Liver (tissue), 9 donors: Measurements from ENCODE around the gene ABHD6. TPM values are rescaled to one million over a fixed set of nuclear protein-coding genes. Genes with fewer than 3 reads are reported as not detected.

Experiments
- DNase-seq: peaks from one replicate; pipeline ENCODE4 v3.0.0-alpha.2; 2017; ENCODE audit warnings: low spot score
- H3K27ac ChIP-seq, 2 donors: one replicate each; pipeline ENCODE4 v1.7.0; 2013; ENCODE audit warnings: inconsistent platforms in 2 of 2, low read length in 2 of 2, control low read depth in 1 of 2, low read depth in 1 of 2, mild to moderate bottlenecking in 1 of 2
- H3K27me3 ChIP-seq, 4 donors: one replicate each; pipeline versions ENCODE4 v1.6.1 to v1.7.0; 2013; ENCODE audit warnings: low read length in 3 of 4, inconsistent platforms in 1 of 4, mild to moderate bottlenecking in 1 of 4, moderate library complexity in 1 of 4; ENCODE audit not compliant: control insufficient read depth in 4 of 4, insufficient read depth in 4 of 4
- H3K36me3 ChIP-seq, 4 donors: one replicate each; pipeline versions ENCODE4 v1.6.1 to v1.7.0; 2013; ENCODE audit warnings: low read length in 3 of 4, mild to moderate bottlenecking in 3 of 4, low read depth in 1 of 4, moderate library complexity in 1 of 4; ENCODE audit not compliant: control insufficient read depth in 4 of 4, insufficient read depth in 3 of 4
- H3K4me1 ChIP-seq, 4 donors: one replicate each; pipeline versions ENCODE4 v1.6.1 to v1.7.0; 2013; ENCODE audit warnings: low read length in 3 of 4, mild to moderate bottlenecking in 3 of 4, moderate library complexity in 1 of 4; ENCODE audit not compliant: control insufficient read depth in 4 of 4, insufficient read depth in 4 of 4
- H3K4me3 ChIP-seq, 3 donors: one replicate each; pipeline versions ENCODE4 v1.6.1 to v1.7.0; 2013; ENCODE audit warnings: low read length in 3 of 3, control low read depth in 1 of 3, low read depth in 1 of 3, mild to moderate bottlenecking in 1 of 3
- H3K9ac ChIP-seq, 2 donors: one replicate each; pipeline ENCODE4 v1.7.0; 2013; ENCODE audit warnings: low read length in 2 of 2, mild to moderate bottlenecking in 2 of 2, moderate library complexity in 2 of 2, control low read depth in 1 of 2, low read depth in 1 of 2
- H3K9me3 ChIP-seq, 4 donors: one replicate each; pipeline versions ENCODE4 v1.6.1 to v1.7.0; 2013; ENCODE audit warnings: low read length in 3 of 4; ENCODE audit not compliant: control insufficient read depth in 4 of 4
- ATF3 ChIP-seq: IDR thresholded peaks from 2 replicates; pipeline ENCODE4 v1.6.1; 2016; ENCODE audit warnings: antibody characterized with exemption
- CTCF ChIP-seq: fragments of 150-350 bp; IDR thresholded peaks from 2 replicates; pipeline ENCODE4 v1.5.1; 2017; ENCODE audit warnings: improper control_type of control experiment, low read depth, low read length; ENCODE audit not compliant: missing input control
- EGR1 ChIP-seq, 2 donors: IDR thresholded peaks; 2 replicates each; pipeline ENCODE4 v1.6.1; 2016 to 2018; ENCODE audit warnings: antibody characterized with exemption in 2 of 2, low read depth in 2 of 2
- FOXA1 ChIP-seq: IDR thresholded peaks from 2 replicates; pipeline ENCODE4 v1.6.1; 2016; ENCODE audit warnings: antibody characterized with exemption
- FOXA2 ChIP-seq: IDR thresholded peaks from 2 replicates; pipeline ENCODE4 v1.6.1; 2016; ENCODE audit warnings: antibody characterized with exemption
- GABPA ChIP-seq, 2 donors: IDR thresholded peaks in 1 of 2; conservative IDR thresholded peaks in 1 of 2; 2 replicates each; pipeline ENCODE4 v1.6.1; 2016; ENCODE audit warnings: antibody characterized with exemption in 2 of 2, mild to moderate bottlenecking in 1 of 2, moderate library complexity in 1 of 2
- HNF4A ChIP-seq, 2 donors: conservative IDR thresholded peaks; 2 replicates each; pipeline ENCODE4 v1.6.1; 2016; ENCODE audit warnings: antibody characterized with exemption in 2 of 2, mild to moderate bottlenecking in 2 of 2
- HNF4G ChIP-seq: IDR thresholded peaks from 2 replicates; pipeline ENCODE4 v1.6.1; 2016; ENCODE audit warnings: antibody characterized with exemption
- JUND ChIP-seq, 2 donors: IDR thresholded peaks; 2 replicates each; pipeline ENCODE4 v1.6.1; 2016; ENCODE audit warnings: antibody characterized with exemption in 2 of 2
- MAX ChIP-seq: IDR thresholded peaks from 2 replicates; pipeline ENCODE4 v1.6.1; 2016; ENCODE audit warnings: antibody characterized with exemption
- NR2F2 ChIP-seq: IDR thresholded peaks from 2 replicates; pipeline ENCODE4 v1.6.1; 2016; ENCODE audit warnings: antibody characterized with exemption
- RAD21 ChIP-seq, 2 donors: IDR thresholded peaks; 2 replicates each; pipeline ENCODE4 v1.6.1; 2016; ENCODE audit warnings: antibody characterized with exemption in 2 of 2, mild to moderate bottlenecking in 2 of 2
- REST ChIP-seq: IDR thresholded peaks from 2 replicates; pipeline ENCODE4 v1.6.1; 2016; ENCODE audit warnings: antibody characterized with exemption, mild to moderate bottlenecking
- RXRA ChIP-seq, 2 donors: IDR thresholded peaks; 2 replicates each; pipeline ENCODE4 v1.6.1; 2017 to 2018; ENCODE audit warnings: antibody characterized with exemption in 2 of 2, mild to moderate bottlenecking in 1 of 2
- SP1 ChIP-seq: IDR thresholded peaks from 2 replicates; pipeline ENCODE4 v1.6.1; 2018; ENCODE audit warnings: antibody characterized with exemption, mild to moderate bottlenecking
- TAF1 ChIP-seq: conservative IDR thresholded peaks from 2 replicates; pipeline ENCODE4 v1.6.1; 2016; ENCODE audit warnings: antibody characterized with exemption, mild to moderate bottlenecking
- YY1 ChIP-seq: IDR thresholded peaks from 2 replicates; pipeline ENCODE4 v1.6.1; 2016; ENCODE audit warnings: antibody characterized with exemption, mild to moderate bottlenecking
- ZBTB33 ChIP-seq: IDR thresholded peaks from 2 replicates; pipeline ENCODE4 v1.6.1; 2016; ENCODE audit warnings: antibody characterized with exemption
- WGBS: extraction: QIAGEN DNeasy Blood & Tissue Kit; methylation state at CpG from one replicate; pipeline ENCODE4 v1.1.7; 2013; 5-methylcytosine and 5-hydroxymethylcytosine counted together
- polyA plus RNA-seq, 2 donors: library from polyadenylated mRNA; stranded (reverse) in 1 of 2; unstranded in 1 of 2; fragments of 200-250 nt in 1 of 2; fragments of >200 nt in 1 of 2; fragmentation: Nextera tagmentation in 1 of 2; extraction: Ambion mirVana in 1 of 2; gene quantifications; one replicate each; pipeline versions ENCODE4 v1.2.1 to v1.2.3, GENCODE V29; 2013 to 2015
- total RNA-seq, 2 donors: library from RNA; depleted of rRNA; stranded (reverse); fragments of >200 nt; gene quantifications; one replicate each; pipeline ENCODE4 v1.2.3, GENCODE V29; 2014
- donor health status: healthy.
- donor health status: healthy.
- donor health status: healthy.
- donor health status: healthy.
- donor health status: healthy.

ABHD6 gene
- total and polyA plus RNA-seq, 4 donors, result 19.8 to 60.9 (median 38.3) TPM

GRCh38 chr3:58188921-58189451, 48.6 kb upstream of the ABHD6 start:
- 37% methylated on average over 10 of the region's 10 CpGs for WGBS
- Histone ChIP-seq H3K27ac (peak overlapping the region; percentile 37 to 70), H3K27me3 (no peaks in the 10 kb centered on the region), H3K4me3 (no peak overlapping the region), H3K9me3 (no peaks in the 10 kb centered on the region), H3K4me1 (peaks cover 28 to 73% (median 62%) of the 10 kb centered on the region in 4 donors), H3K36me3 (no peaks in the 10 kb centered on the region), H3K9ac (no peak overlapping the region)
- peak; percentile 72 for DNase-seq
- TF ChIP-seq RXRA (IDR thresholded peaks at IDR 0.05) (peak; percentile 88 to 95), JUND (IDR thresholded peaks at IDR 0.05) (no peak), YY1 (peak; percentile 48), GABPA (IDR thresholded peaks at IDR 0.05 in 1 of 2, conservative IDR thresholded peaks at IDR 0.05 in 1 of 2) (no peak), MAX (peak; percentile 91), FOXA1 (no peak), CTCF (no peak), FOXA2 (no peak), ZBTB33 (no peak), EGR1 (IDR thresholded peaks at IDR 0.05; ENCODE audit: low read depth in 2 of 2) (peak; percentile 76 to 80), HNF4A (conservative IDR thresholded peaks at IDR 0.05) (peak; percentile 71 to 80), NR2F2 (peak; percentile 99), HNF4G (no peak), REST (no peak), ATF3 (peak; percentile 43), SP1 (peak; percentile 91), RAD21 (IDR thresholded peaks at IDR 0.05) (peak; percentile 31 to 74), TAF1 (no peak)
